HUES6 (cell line): ENCODE results near the gene LCN1.

ENCODE experiments used
- H3K27ac ChIP-seq: 2 replicates; pipeline ENCODE4 v1.7.0; 2013; ENCODE audit warnings: low read depth, mild to moderate bottlenecking, low read length, inconsistent platforms
- H3K27me3 ChIP-seq: 2 replicates; pipeline ENCODE4 v1.6.1; 2013; ENCODE audit warnings: low read length; ENCODE audit not compliant: control insufficient read depth, insufficient read depth
- H3K36me3 ChIP-seq: 2 replicates; pipeline ENCODE4 v1.6.1; 2013; ENCODE audit warnings: low read length; ENCODE audit not compliant: control insufficient read depth, insufficient read depth
- H3K4me1 ChIP-seq: 2 replicates; pipeline ENCODE4 v1.6.1; 2013; ENCODE audit warnings: low read length; ENCODE audit not compliant: control insufficient read depth, insufficient read depth
- H3K4me3 ChIP-seq: 2 replicates; pipeline ENCODE4 v1.5.1; 2013; ENCODE audit warnings: low read depth, low read length
- H3K9ac ChIP-seq: one replicate; pipeline ENCODE4 v1.6.1; 2013; ENCODE audit warnings: mild to moderate bottlenecking, low read length
- H3K9me3 ChIP-seq: 2 replicates; pipeline ENCODE4 v1.6.1; 2013; ENCODE audit warnings: low read depth, low read length; ENCODE audit not compliant: control insufficient read depth, insufficient read depth

Gene LCN1

DNA sequence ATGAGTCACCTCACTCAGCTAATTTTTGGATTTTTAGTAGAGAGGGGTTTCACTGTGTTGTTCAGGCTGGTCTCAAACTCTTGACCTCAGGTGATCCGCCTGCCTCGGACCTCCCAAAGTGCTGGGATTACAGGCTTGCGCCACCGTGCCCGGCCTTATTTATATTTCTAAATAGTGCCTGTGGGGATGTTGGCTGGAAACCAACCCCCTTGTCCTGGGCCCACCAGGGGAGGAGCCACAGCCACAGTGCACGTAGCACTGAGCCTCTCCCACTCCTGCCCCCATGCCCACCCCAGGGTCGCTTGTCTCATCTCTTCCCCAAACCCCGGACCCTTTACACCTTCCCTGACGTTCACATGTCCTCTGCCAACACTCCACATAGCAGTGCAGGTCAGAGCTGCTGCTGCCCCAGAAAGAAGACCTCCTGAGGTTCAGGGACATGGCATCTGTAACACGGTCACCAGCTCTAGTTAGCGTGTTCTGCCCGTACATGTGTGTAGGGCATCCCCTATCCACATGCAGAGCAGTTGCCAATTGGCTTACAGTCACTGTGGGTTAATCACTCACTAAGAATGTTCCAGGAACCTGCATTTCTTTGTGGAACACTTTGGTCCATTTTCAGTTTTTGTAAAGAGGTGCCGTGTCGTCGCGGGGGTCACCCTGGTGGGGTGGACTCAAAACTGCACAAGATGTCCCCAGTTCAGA, 30.9 kb upstream of the LCN1 start:
- no peak overlapping the region for H3K9ac ChIP-seq
- H3K4me3 ChIP-seq, result no peak overlapping the region
- H3K4me1 ChIP-seq, result peaks cover 8% of the 10 kb centered on the region; the same call in 1 of the 2 replicates
- peaks cover 34% of the 10 kb centered on the region for H3K36me3 ChIP-seq
- no peaks in the 10 kb centered on the region for H3K9me3 ChIP-seq
- H3K27me3 ChIP-seq, result no peaks in the 10 kb centered on the region
- H3K27ac ChIP-seq, result no peak overlapping the region

- H3K9me3 ChIP-seq, result no peaks in the 10 kb centered on the region
- no peaks in the 10 kb centered on the region for H3K27me3 ChIP-seq
- H3K9ac ChIP-seq, result no peak overlapping the region
- peaks cover 8% of the 10 kb centered on the region; the same call in 1 of the 2 replicates for H3K4me1 ChIP-seq
- H3K4me3 ChIP-seq, result no peak overlapping the region
- H3K36me3 ChIP-seq, result peaks cover 27% of the 10 kb centered on the region
- no peak overlapping the region for H3K27ac ChIP-seq
Measured at GRCh38 chr9:135490980-135491464, 30.2 kb upstream of the LCN1 start.

DNA sequence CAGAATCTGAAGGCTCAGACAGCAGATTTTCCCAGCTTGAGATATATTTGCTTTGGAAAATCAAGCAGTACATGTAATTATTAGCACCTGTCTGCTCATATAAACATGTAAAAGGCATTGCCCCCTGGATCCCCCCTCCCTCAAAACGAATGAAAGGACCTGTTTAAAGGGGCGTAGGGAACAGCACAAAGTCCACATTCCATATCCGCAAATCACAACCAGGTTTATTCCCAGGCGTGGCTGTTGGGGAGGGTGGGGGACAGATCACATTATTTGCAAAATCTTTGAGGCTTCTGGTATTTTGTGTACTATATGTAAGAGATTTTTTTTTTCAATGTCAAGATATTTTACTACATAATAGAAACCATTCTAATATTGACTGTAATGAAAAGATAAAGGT, 29.5 kb upstream of the LCN1 start:
- H3K36me3 ChIP-seq, result peaks cover 19% of the 10 kb centered on the region
- H3K27me3 ChIP-seq, result no peaks in the 10 kb centered on the region
- H3K4me1 ChIP-seq, result peaks cover 8% of the 10 kb centered on the region; the same call in 1 of the 2 replicates
- no peak overlapping the region for H3K27ac ChIP-seq
- H3K9me3 ChIP-seq, result no peaks in the 10 kb centered on the region
- no peak overlapping the region for H3K9ac ChIP-seq
- H3K4me3 ChIP-seq, result no peak overlapping the region

- no peak overlapping the region for H3K9ac ChIP-seq
- H3K27ac ChIP-seq, result no peak overlapping the region
- H3K27me3 ChIP-seq, result no peaks in the 10 kb centered on the region; the same call in 1 of the 2 replicates
- H3K4me3 ChIP-seq, result no peak overlapping the region
- peaks cover 8% of the 10 kb centered on the region; the same call in 1 of the 2 replicates for H3K4me1 ChIP-seq
- H3K36me3 ChIP-seq, result peaks cover 7% of the 10 kb centered on the region
- no peaks in the 10 kb centered on the region for H3K9me3 ChIP-seq
Measured at GRCh38 chr9:135492886-135493669, 28.2 kb upstream of the LCN1 start.

DNA sequence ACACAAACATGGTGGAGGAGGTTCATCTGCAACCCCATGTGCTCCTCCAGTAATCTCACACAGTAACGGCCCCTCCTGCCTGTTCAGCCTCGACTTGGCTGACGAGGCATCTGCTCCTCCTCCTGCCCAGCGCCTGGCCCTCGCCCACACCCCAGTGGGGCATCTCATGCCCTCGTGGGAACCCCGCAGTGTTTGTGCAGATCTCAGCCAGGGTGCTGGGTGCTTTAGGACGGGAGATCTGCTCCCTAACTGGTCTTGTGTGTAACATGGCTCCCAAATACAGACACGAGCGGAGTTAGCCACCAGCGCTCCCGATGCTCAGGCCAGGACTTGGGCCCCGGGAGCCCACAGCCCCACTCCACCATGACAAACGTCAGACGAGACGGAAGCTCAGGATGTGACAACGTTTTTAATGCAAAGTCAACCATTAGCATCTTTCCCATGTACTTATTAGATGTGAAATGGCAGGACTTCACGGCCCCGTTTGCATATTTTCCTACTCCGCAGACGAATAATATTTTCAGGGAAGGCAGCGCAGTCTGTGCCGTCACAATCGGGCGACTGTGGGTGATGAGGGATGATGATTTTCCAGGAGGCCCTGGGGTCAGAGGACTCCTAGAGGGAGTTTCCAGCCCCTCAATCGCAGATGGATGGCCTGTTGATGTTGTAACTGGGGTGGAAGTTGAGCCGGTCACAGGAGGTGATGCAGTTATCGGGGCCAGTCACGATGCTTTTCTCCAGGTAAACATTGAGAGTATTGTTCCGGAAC, 26.3 kb upstream of the LCN1 start:
- no peak overlapping the region for H3K27ac ChIP-seq
- H3K27me3 ChIP-seq, result no peaks in the 10 kb centered on the region; the same call in 1 of the 2 replicates
- no peaks in the 10 kb centered on the region for H3K9me3 ChIP-seq
- peaks cover 11% of the 10 kb centered on the region; the same call in 1 of the 2 replicates for H3K4me1 ChIP-seq
- no peak overlapping the region for H3K9ac ChIP-seq
- H3K36me3 ChIP-seq, result no peaks in the 10 kb centered on the region
- no peak overlapping the region for H3K4me3 ChIP-seq

- Histone ChIP-seq H3K27ac (no peak overlapping the region), H3K4me1 (peaks cover 11% of the 10 kb centered on the region), H3K27me3 (no peaks in the 10 kb centered on the region; the same call in 1 of the 2 replicates), H3K9me3 (no peaks in the 10 kb centered on the region), H3K36me3 (peaks cover 20% of the 10 kb centered on the region), H3K9ac (no peak overlapping the region), H3K4me3 (peak overlapping the region; percentile 96; the same call in 1 of the 2 replicates)
Measured at GRCh38 chr9:135498381-135499126, 22.7 kb upstream of the LCN1 start.

GRCh38 chr9:135499326-135500070, 21.7 kb upstream of the LCN1 start:
- Histone ChIP-seq H3K4me3 (peak overlapping the region; percentile 96), H3K9ac (no peak overlapping the region), H3K27ac (no peak overlapping the region), H3K9me3 (no peaks in the 10 kb centered on the region), H3K27me3 (no peaks in the 10 kb centered on the region; the same call in 1 of the 2 replicates), H3K36me3 (peaks cover 29% of the 10 kb centered on the region), H3K4me1 (peaks cover 11% of the 10 kb centered on the region)

GRCh38 chr9:135500071-135500524, 21.1 kb upstream of the LCN1 start:
- Histone ChIP-seq H3K9ac (peak overlapping the region; percentile 5), H3K36me3 (peaks cover 35% of the 10 kb centered on the region), H3K4me3 (peak overlapping the region; percentile 96), H3K4me1 (peaks cover 11% of the 10 kb centered on the region), H3K27me3 (no peaks in the 10 kb centered on the region; the same call in 1 of the 2 replicates), H3K27ac (no peak overlapping the region), H3K9me3 (no peaks in the 10 kb centered on the region)

DNA sequence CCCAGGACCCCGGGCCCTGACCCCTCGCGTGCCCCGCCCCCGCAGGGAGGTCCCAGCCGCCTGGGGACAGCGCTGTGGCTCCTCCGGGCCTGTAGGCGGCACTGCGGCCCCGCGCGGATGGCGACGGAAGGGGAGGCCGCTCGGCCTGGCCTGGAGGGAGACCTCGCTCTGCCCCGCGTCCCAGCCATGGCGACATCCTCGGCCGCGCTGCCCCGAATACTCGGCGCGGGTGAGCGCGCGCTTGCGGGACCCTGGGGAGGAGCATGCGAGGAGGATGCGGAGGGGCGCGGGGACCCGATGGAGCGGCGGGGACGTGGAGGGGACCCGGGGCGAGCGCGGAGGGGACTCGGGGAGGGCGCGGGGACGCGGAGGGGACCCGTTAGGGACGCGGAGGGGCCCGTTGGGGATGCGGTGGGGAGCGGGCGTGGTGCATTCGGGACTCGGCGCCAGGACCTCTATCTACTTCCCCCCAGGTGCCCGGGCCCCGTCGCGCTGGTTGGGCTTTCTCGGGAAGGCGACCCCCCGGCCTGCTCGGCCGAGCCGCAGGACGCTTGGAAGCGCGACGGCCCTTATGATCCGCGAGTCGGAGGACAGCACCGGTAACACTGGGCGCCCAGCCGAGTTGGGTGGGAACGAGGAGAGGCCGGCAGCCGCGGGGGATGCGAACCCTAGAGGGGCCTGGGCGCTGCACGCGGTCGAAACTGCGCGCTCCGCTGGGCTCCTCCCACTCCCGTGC, 20.5 kb upstream of the LCN1 start, which contains the start of gene MRPS2:
TSS of gene MRPS2 (plus strand) at position 158 of the 736 bp plus-strand sequence. CDS start at position 187, 29 bp downstream.
- Histone ChIP-seq H3K27ac (peak within 1 kb of the TSS; percentile 92), H3K9me3 (no peaks in the 10 kb centered on the region), H3K4me3 (peak within 1 kb of the TSS; percentile 96), H3K4me1 (peaks cover 11% of the 10 kb centered on the region), H3K36me3 (peaks cover 38% of the 10 kb centered on the region), H3K27me3 (no peaks in the 10 kb centered on the region; the same call in 1 of the 2 replicates), H3K9ac (peak within 1 kb of the TSS; percentile 93)
